Heart right ventricle (tissue), 16 donors: Measurements from ENCODE around the gene PLK5. TPM values are rescaled to one million over a fixed set of nuclear protein-coding genes. Genes with fewer than 3 reads are reported as not detected.

Experiments used
- ATAC-seq, 8 donors: fragments of 200-7000 bp; cut with Tn5 transposase; one replicate each; pipeline ENCODE4 v1.9.1; 2020; ENCODE audit warnings: mild to moderate bottlenecking in 8 of 8, moderate library complexity in 8 of 8, moderate number of reproducible peaks in 1 of 8
- DNase-seq, 2 donors: peaks; one replicate each; pipeline ENCODE4 v3.0.0-alpha.2; 2020
- H3K27ac ChIP-seq, 10 donors: fragments of 200-600 bp; sonication (generic) in 2 of 10; one replicate each; pipeline versions ENCODE4 v1.5.0 to v1.8.0; 2020 to 2022; ENCODE audit warnings: mild to moderate bottlenecking in 3 of 10
- H3K27me3 ChIP-seq, 7 donors: fragments of 200-600 bp; one replicate each; pipeline ENCODE4 v1.8.0; 2021 to 2022; ENCODE audit warnings: mild to moderate bottlenecking in 2 of 7
- H3K36me3 ChIP-seq, 9 donors: fragments of 200-600 bp; sonication (generic) in 1 of 9; one replicate each; pipeline versions ENCODE4 v1.5.0 to v1.8.0; 2020 to 2022; ENCODE audit warnings: mild to moderate bottlenecking in 2 of 9
- H3K4me1 ChIP-seq, 9 donors: fragments of 200-600 bp; sonication (generic) in 1 of 9; one replicate each; pipeline versions ENCODE4 v1.5.0 to v1.8.0; 2020 to 2022; ENCODE audit warnings: mild to moderate bottlenecking in 4 of 9
- H3K4me3 ChIP-seq, 10 donors: fragments of 200-600 bp; sonication (generic) in 2 of 10; one replicate each; pipeline versions ENCODE4 v1.5.0 to v1.8.0; 2020 to 2022; ENCODE audit warnings: mild to moderate bottlenecking in 7 of 10, moderate library complexity in 2 of 10
- H3K9me3 ChIP-seq, 11 donors: fragments of 200-600 bp in 10 of 11; sonication (generic) in 2 of 11; one replicate each; pipeline versions ENCODE4 v1.5.0 to v1.8.0; 2013 to 2022; ENCODE audit warnings: mild to moderate bottlenecking in 2 of 11, control low read depth in 1 of 11, moderate library complexity in 1 of 11
- WGBS, 2 donors: extraction: QIAGEN DNeasy Blood & Tissue Kit; methylation state at CpG; one replicate each; pipeline ENCODE4 v1.1.7; 2013; ENCODE audit warnings: inconsistent platforms in 1 of 2; 5-methylcytosine and 5-hydroxymethylcytosine counted together
- intact Hi-C, 10 donors: fragments of 100-400 bp; cut with DNase I; formaldehyde crosslinking; loops; one replicate each; pipeline versions ENCODE4 v1.11.1 to v1.14.2; 2022
- polyA plus RNA-seq, 2 donors: library from polyadenylated mRNA; stranded (reverse); fragments of 200-250 nt; gene quantifications; one replicate each; pipeline ENCODE4 v1.2.3, GENCODE V29; 2013
- total RNA-seq, 10 donors: library from RNA; stranded (reverse); fragmentation: NEBNext Ultra II Directional in 3 of 10; extraction: Animal tissue kit (Norgen Biotek cat#: 25700) in 3 of 10; gene quantifications; one replicate each; pipeline versions ENCODE4 v1.2.1 to v1.2.4, GENCODE V29; 2021 to 2023
- TF ChIP-seq, protein P1 (sequence below), 9 donors: fragments of 200-600 bp; sonication (generic) in 2 of 9; IDR thresholded peaks; one replicate each; pipeline versions ENCODE4 v1.5.0 to v1.8.0; 2021 to 2022; ENCODE audit warnings: antibody characterized with exemption in 9 of 9, mild to moderate bottlenecking in 5 of 9, moderate library complexity in 1 of 9
- donor health status: Arrhythmogenic right ventricular cardiomyopathy.
- donor health status: ischemic (EF 13 %, LVEDD 7.1; RV severe dilation, severe dysfunction).
- donor health status: healthy with polysubstance abuse.
- donor health status: DM: no; HTN: yes; CAD: no.
- donor health status: DM: no; HTN: no; CAD: no.
- donor health status: ischemic (EF 25% LVEDD 6.9; RV normal size, moderate dysfunction).
- donor health status: ischemic (EF 25% LVEDD 5.7; RV mildly dilated, moderate dysfunction).
- donor health status: healthy.
- donor health status: DM: yes; HTN: yes; CAD: no.
- donor health status: Ischemic cardiomyopathy.
- donor health status: ischemic (EF 35%, LVEDD 5.7; RV mildly dilated, moderate dysfunction).
- donor health status: nonischemic (EF 11% LVEDD 7.7; RV severe dilation, severe dysfunction).
- donor health status: DM: yes; HTN: yes; CAD: no.
- donor health status: PGD.
- donor health status: ischemic (EF 29% LVEDD 5.4; RV normal size, mild dysfunction).
- donor health status: nonischemic (EF 23%, LVEDD 6.1; RV moderate dilation, normal function).

Gene PLK5
- total and polyA plus RNA-seq, 12 donors = 0.11 to 0.57 TPM; not detected in 10

DNA sequence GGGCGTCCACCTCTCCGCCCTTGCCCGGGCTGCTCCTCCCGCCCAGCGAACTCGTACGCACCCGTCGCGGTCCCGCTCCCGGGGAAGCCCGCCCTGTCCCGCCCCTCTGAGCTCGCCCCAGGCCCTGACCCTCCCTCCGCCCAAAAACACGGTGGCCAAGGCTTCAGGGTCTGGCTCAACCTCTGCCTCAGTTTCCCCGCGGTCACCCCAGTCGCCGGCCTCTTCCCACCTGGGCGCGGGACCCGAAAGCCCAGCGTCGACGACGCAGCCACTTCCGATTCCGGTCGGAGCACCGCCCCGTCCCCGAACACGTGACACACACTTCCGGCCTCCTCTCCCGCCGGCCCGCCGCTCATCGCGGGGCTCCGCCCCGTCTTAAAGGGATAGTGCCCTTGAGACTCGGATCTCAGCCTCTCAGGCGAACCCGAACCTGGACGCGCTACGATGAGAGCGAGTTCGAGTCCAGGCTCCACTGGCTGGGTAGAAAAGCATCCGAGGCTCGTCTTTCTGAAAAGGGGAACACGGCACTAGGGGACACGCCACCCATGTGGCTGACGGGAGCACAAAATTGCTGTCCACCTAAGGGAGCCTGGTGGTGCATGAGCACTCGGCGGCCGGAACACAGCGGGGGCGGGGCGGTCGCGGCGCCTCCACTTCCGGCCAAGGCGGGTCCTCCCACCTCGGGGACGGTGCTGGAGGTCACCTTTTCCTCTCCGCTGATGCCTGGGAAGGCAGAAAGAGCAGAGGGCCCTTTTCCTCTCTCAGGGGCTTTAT is 44.8 kb upstream of the PLK5 start, which contains the start of gene C19orf25:
Gene C19orf25 (minus strand): TSS at position 282 of the 774 bp plus-strand sequence. CDS start 312 bp downstream, outside the sequence.
- TF ChIP-seq, protein P1, sequence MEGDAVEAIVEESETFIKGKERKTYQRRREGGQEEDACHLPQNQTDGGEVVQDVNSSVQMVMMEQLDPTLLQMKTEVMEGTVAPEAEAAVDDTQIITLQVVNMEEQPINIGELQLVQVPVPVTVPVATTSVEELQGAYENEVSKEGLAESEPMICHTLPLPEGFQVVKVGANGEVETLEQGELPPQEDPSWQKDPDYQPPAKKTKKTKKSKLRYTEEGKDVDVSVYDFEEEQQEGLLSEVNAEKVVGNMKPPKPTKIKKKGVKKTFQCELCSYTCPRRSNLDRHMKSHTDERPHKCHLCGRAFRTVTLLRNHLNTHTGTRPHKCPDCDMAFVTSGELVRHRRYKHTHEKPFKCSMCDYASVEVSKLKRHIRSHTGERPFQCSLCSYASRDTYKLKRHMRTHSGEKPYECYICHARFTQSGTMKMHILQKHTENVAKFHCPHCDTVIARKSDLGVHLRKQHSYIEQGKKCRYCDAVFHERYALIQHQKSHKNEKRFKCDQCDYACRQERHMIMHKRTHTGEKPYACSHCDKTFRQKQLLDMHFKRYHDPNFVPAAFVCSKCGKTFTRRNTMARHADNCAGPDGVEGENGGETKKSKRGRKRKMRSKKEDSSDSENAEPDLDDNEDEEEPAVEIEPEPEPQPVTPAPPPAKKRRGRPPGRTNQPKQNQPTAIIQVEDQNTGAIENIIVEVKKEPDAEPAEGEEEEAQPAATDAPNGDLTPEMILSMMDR (IDR thresholded peaks at IDR 0.05) = no peak
- H3K27me3 ChIP-seq = no peaks in the 10 kb centered on the region
- peak within 1 kb of the TSS in 9 of 10 donors; percentile 73 to 90 (median 79) for H3K27ac ChIP-seq
- intact Hi-C loops = loop anchor here in 1 of 10 donors (1.0 kb wide), 1 partner anchor 11 kb away; the partner anchor contains the start of gene PCSK4
- H3K9me3 ChIP-seq = no peaks in the 10 kb centered on the region
- 1% methylated on average over 69 to 71 of the region's 71 CpGs for WGBS, 2 donors
- H3K4me3 ChIP-seq = peak within 1 kb of the TSS; percentile 67 to 100 (median 92)
- H3K36me3 ChIP-seq = peaks cover 0 to 33% (median 0%) of the 10 kb centered on the region in 9 donors
- ATAC-seq = peak; percentile 90 to 98 (median 98)
- peaks cover 6 to 36% (median 21%) of the 10 kb centered on the region in 9 donors for H3K4me1 ChIP-seq
- peak; percentile 93 to 95 for DNase-seq

DNA sequence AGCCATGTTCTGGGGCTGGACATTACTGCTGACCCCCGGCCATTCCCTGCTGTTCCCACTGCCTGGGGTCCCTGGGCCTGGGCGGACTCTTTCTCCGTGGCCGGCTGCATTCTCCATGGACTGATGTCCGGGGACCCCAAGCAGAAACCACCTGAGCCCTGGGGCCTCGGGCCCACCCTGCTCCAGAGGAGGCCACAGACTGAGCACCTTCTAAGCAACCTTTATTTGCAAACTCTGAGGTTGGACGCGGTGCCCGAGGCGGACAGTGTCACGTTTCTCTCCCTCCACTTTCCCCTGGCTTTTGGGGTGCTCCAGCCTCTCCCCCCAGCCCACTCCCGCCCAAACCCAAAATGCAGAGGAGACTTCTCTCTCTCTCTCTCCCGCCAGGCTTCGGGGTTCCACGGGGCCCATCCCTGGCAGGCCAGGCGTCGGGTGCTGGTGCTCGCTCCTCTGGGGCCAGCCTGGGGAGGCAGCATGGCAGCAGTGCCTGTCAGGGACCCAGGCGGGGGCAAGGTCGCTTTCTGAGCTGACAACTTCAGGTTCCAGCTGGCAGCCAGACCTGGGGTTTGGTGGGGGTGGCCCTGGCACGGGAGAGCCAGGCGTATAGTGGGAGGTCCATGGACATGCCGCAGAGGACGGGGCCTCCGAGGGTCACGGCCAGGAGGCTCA is 42.5 kb upstream of the PLK5 start:
- H3K36me3 ChIP-seq = peaks cover 0 to 12% (median 0%) of the 10 kb centered on the region in 9 donors
- no peak for DNase-seq
- H3K4me3 ChIP-seq = no peak overlapping the region
- no peak overlapping the region for H3K27ac ChIP-seq
- intact Hi-C loops = no loop called here
- ATAC-seq = no peak
- WGBS, 2 donors = 83 to 90% methylated on average over 26 of the region's 26 CpGs
- TF ChIP-seq, protein P1 (IDR thresholded peaks at IDR 0.05) = no peak
- H3K4me1 ChIP-seq = peaks cover 0 to 27% (median 20%) of the 10 kb centered on the region in 9 donors
- H3K27me3 ChIP-seq = no peaks in the 10 kb centered on the region
- no peaks in the 10 kb centered on the region for H3K9me3 ChIP-seq

DNA sequence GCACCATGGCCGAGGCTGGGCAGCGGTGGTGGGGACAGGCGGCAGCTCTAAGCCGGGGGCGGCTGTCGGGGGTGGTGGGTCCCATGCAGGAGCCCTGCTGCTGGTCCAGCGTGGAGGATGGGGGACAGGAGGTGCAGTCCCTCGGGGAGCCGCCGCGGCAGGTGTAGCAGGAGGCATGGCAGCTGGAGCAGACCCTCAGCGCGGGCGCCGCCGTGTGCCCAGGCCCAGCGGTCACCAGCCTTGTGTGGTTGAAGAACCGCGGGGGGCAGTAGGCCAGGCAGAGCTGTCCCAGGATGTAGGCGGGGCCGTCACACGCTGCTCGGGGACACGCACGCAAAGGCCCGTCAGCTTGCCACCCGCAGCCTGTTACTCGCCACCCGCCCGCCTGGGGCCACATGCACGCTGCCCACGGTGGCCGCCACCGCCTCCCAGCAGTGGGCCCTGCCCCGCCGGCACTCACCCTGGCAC is 42.0 kb upstream of the PLK5 start:
- TF ChIP-seq, protein P1 (IDR thresholded peaks at IDR 0.05) = no peak
- ATAC-seq (peak in 1 of 8 donors; percentile 4), DNase-seq (no peak)
- H3K9me3 ChIP-seq = no peaks in the 10 kb centered on the region
- H3K27me3 ChIP-seq = no peaks in the 10 kb centered on the region
- H3K27ac ChIP-seq = no peak overlapping the region
- 89 to 93% methylated on average over 27 to 36 of the region's 36 CpGs for WGBS, 2 donors
- peaks cover 0 to 27% (median 20%) of the 10 kb centered on the region in 9 donors for H3K4me1 ChIP-seq
- H3K4me3 ChIP-seq = no peak overlapping the region
- intact Hi-C loops = no loop called here
- H3K36me3 ChIP-seq = peaks cover 0 to 6% (median 0%) of the 10 kb centered on the region in 9 donors

DNA sequence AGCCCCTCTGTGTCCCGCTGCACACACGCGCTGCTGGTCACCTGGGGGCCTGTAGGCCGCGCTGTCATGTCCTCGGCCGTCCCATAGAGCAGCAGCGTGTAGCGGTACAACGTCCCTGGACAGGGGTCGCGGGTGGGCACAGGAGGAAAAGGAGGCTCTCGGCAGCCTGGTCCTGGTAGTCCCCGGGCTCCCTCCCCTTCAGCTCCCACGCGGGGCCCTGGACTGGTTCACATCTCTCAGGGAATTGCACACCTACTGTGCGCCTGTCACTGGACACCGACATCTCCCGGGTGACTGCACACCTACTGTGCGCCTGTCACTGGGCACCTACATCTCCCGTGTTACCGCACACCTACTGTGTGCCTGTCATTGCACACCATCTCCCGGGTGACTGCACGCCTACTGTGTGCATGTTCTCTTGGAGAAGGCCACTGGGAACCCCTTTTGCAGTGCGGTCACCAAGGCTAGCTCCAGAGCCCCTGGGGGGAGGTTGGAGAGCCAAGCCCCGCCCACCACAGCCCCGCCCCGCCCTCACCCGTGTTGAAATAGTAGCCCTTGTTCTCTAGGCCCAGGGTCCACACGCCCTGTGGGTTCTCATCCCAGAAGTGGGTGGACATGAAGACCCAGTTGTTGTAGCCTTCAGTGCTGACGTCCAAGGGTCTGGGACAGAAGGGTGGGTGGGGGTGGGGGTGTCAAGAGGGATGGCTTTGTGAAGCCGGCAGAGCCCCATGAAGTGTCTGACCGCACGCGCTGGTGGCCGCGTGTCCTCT is 41.3 kb upstream of the PLK5 start:
- ATAC-seq = peak in 1 of 8 donors; percentile 3
- H3K4me1 ChIP-seq = peaks cover 0 to 22% (median 16%) of the 10 kb centered on the region in 9 donors
- intact Hi-C loops = no loop called here
- no peaks in the 10 kb centered on the region for H3K9me3 ChIP-seq
- TF ChIP-seq, protein P1 (IDR thresholded peaks at IDR 0.05) = no peak
- WGBS, 2 donors = 81 to 84% methylated on average over 37 of the region's 37 CpGs
- H3K36me3 ChIP-seq = peaks cover 0 to under 1% (median 0%) of the 10 kb centered on the region in 9 donors
- no peak overlapping the region for H3K27ac ChIP-seq
- H3K4me3 ChIP-seq = no peak overlapping the region
- no peak for DNase-seq
- no peaks in the 10 kb centered on the region for H3K27me3 ChIP-seq
